GM12878 (cell line): Measurements from ENCODE around the gene COL2A1. TPM values are rescaled to one million over a fixed set of nuclear protein-coding genes. Genes with fewer than 3 reads are reported as not detected.

Experiments used
- ATAC-seq: fragments of 200-7000 bp; cut with Tn5 transposase; 3 replicates; pipeline ENCODE4 v1.9.1; 2020; ENCODE audit warnings: mild to moderate bottlenecking, moderate library complexity
- BruUV-seq: library from RNA; stranded (reverse); fragments of 400-500 nt; replicated peaks from 2 replicates; lab custom pipeline; 2021; lab: Mats Ljungman, UMichigan
- CTCF ChIA-PET: fragments of 300-600 bp; sonication (Branson Sonifier 250); formaldehyde crosslinking; extraction: SDS; loops from one replicate; lab custom pipeline; 2021; ENCODE audit warnings: inconsistent platforms; lab: Yijun Ruan, JAX
- POLR2A ChIA-PET: fragments of 350-600 bp; formaldehyde crosslinking; extraction: SDS; loops from one replicate; lab custom pipeline; 2021; ENCODE audit warnings: inconsistent platforms; lab: Charles Lee
- RAD21 ChIA-PET: fragments of 300-600 bp; sonication (Branson Sonifier 250); formaldehyde crosslinking; loops from one replicate; lab custom pipeline; 2023; ENCODE audit warnings: antibody characterized with exemption; ENCODE audit not compliant: unreplicated experiment; lab: Charles Lee
- SMC1A ChIA-PET: fragments of 300-600 bp; sonication (Branson Sonifier 250); formaldehyde crosslinking; loops from one replicate; lab custom pipeline; 2023; ENCODE audit not compliant: unreplicated experiment, uncharacterized antibody; lab: Charles Lee
- DNase-seq: peaks from one replicate; pipeline ENCODE4 v3.0.0-alpha.2; 2011; ENCODE audit warnings: low read depth, low spot score
- FAIRE-seq: peaks from 3 replicates; lab custom pipeline; 2011; peaks lifted over from hg19 to GRCh38; lab: Jason Lieb, UNC
- H2AFZ ChIP-seq: 2 replicates; pipeline ENCODE4 v1.6.0; 2011; ENCODE audit warnings: low read depth, low read length, control low read depth; ENCODE audit not compliant: control insufficient read depth
- H3K27ac ChIP-seq: 2 replicates; pipeline ENCODE4 v1.5.1; 2011; ENCODE audit warnings: control low read depth; ENCODE audit not compliant: control insufficient read depth, insufficient read depth
- H3K27me3 ChIP-seq, 2 experiments: replicated peaks in 1 of 2; 2 replicates each; pipeline versions ENCODE4 v1.6.0 to v1.6.1; 2011; ENCODE audit warnings: low read length in 1 of 2; ENCODE audit not compliant: control insufficient read depth in 2 of 2, insufficient read depth in 2 of 2
- H3K36me3 ChIP-seq, 2 experiments: 2 replicates each; pipeline ENCODE4 v1.5.1; 2011; ENCODE audit warnings: low read length in 1 of 2; ENCODE audit not compliant: control insufficient read depth in 2 of 2, insufficient read depth in 2 of 2
- H3K4me1 ChIP-seq: 2 replicates; pipeline ENCODE4 v1.6.1; 2011; ENCODE audit warnings: mild to moderate bottlenecking, low read length, moderate library complexity, mixed read lengths; ENCODE audit not compliant: control insufficient read depth, insufficient read depth
- H3K4me2 ChIP-seq: 2 replicates; pipeline ENCODE4 v1.6.0; 2011; ENCODE audit warnings: control low read depth; ENCODE audit not compliant: control insufficient read depth, insufficient read depth
- H3K4me3 ChIP-seq: fragments of 200-600 bp; sonication (generic); 2 replicates; pipeline ENCODE4 v1.5.1; 2016
- H3K79me2 ChIP-seq: 2 replicates; pipeline ENCODE4 v1.6.0; 2011; ENCODE audit warnings: low read length; ENCODE audit not compliant: control insufficient read depth, insufficient read depth
- H3K9ac ChIP-seq: 2 replicates; pipeline ENCODE4 v1.8.0; 2011; ENCODE audit warnings: low read length, control low read depth, mixed read lengths; ENCODE audit not compliant: control insufficient read depth, insufficient read depth
- H3K9me3 ChIP-seq: replicated peaks from 3 replicates; pipeline ENCODE4 v1.5.1; 2011; ENCODE audit warnings: mild to moderate bottlenecking, low read length; ENCODE audit not compliant: control insufficient read depth, insufficient read depth
- H4K20me1 ChIP-seq: 2 replicates; pipeline ENCODE4 v1.6.0; 2011; ENCODE audit not compliant: control insufficient read depth, insufficient read depth
- ASH2L ChIP-seq: fragments of 300-600, 200-600 bp; sonication (generic); IDR thresholded peaks from 2 replicates; pipeline ENCODE4 v1.6.1; 2017; ENCODE audit warnings: low read depth, mild to moderate bottlenecking, borderline replicate concordance
- PAX8 ChIP-seq: fragments of 450-650 bp; IDR thresholded peaks from 2 replicates; pipeline ENCODE4 v1.6.1; 2017; ENCODE audit warnings: mild to moderate bottlenecking, moderate library complexity
- RELB ChIP-seq: fragments of 450-650 bp; IDR thresholded peaks from 2 replicates; pipeline ENCODE4 v1.6.1; 2017; ENCODE audit warnings: low read depth, mild to moderate bottlenecking, moderate library complexity
- RFX5 ChIP-seq: IDR thresholded peaks from 2 replicates; pipeline ENCODE4 v1.6.1; 2011; ENCODE audit warnings: low read depth, low read length, improper control_type of control experiment
- SUPT20H ChIP-seq: IDR thresholded peaks from 2 replicates; pipeline ENCODE4 v1.6.1; 2011; ENCODE audit warnings: low read depth, mild to moderate bottlenecking, low read length, moderate library complexity, borderline replicate concordance; ENCODE audit not compliant: control insufficient read depth
- TCF12 ChIP-seq: IDR thresholded peaks from 2 replicates; pipeline ENCODE4 v1.6.1; 2011; ENCODE audit warnings: low read depth, mild to moderate bottlenecking, low read length
- ZBTB4 ChIP-seq: fragments of 450-650 bp; formaldehyde crosslinking; IDR thresholded peaks from 2 replicates; pipeline ENCODE4 v1.4.0; 2022; ENCODE audit warnings: mild to moderate bottlenecking, moderate library complexity
- WGBS: methylation state at CpG from one replicate; pipeline ENCODE4 v1.1.6; 2016; ENCODE audit warnings: low lambda C conversion rate; ENCODE audit not compliant: insufficient replicate concordance, insufficient coverage; ENCODE audit errors: missing lambda C conversion rate; 5-methylcytosine and 5-hydroxymethylcytosine counted together
- in situ Hi-C: fragments of 300-500 bp; cut with MboI; formaldehyde crosslinking; loops from 9 replicates; pipeline ENCODE4 v1.14.3; 2018; ENCODE audit warnings: mixed read lengths
- intact Hi-C: fragments of 100-400 bp; cut with micrococcal nuclease; formaldehyde crosslinking; loops from one replicate; pipeline ENCODE4 v1.14.2; 2022; ENCODE audit not compliant: unreplicated experiment
- polyA plus RNA-seq, 11 experiments: library from polyadenylated mRNA; depleted of rRNA in 4 of 11; unstranded in 6 of 11; stranded (reverse) in 5 of 11; fragments of >200 nt; fragmentation: Nextera tagmentation in 4 of 11; fragmentation: Illumina TruSeq in 1 of 11; extraction: Ambion mirVana in 4 of 11; extraction: Trizol in 1 of 11; gene quantifications; 1 replicate in 1 of 11; 2 replicates in 10 of 11; pipeline versions ENCODE4 v1.2.1 to v1.2.3, GENCODE V29; 2011 to 2016; ENCODE audit warnings: inconsistent platforms in 2 of 11, missing spikeins in 2 of 11, low read depth in 1 of 11
- total RNA-seq, 4 experiments: library from RNA; depleted of rRNA in 3 of 4; stranded (reverse); fragments of >200 nt in 3 of 4; fragmentation: Illumina TruSeq in 1 of 4; extraction: Trizol in 1 of 4; gene quantifications; 2 replicates each; pipeline versions ENCODE4 v1.2.1 to v1.2.3, GENCODE V29; 2013 to 2021
- TF ChIP-seq, protein P1 (sequence below): fragments of 450-650 bp; IDR thresholded peaks from 2 replicates; pipeline ENCODE4 v1.6.1; 2017; ENCODE audit warnings: mild to moderate bottlenecking, moderate library complexity

The COL2A1 gene
- total and polyA plus RNA-seq, 10 of the 15 experiments (the other 5 are each of a cell fraction or from before 2014, with no cell fraction given): 0.06 to 0.67 (median 0.19) TPM; not detected in 1

DNA sequence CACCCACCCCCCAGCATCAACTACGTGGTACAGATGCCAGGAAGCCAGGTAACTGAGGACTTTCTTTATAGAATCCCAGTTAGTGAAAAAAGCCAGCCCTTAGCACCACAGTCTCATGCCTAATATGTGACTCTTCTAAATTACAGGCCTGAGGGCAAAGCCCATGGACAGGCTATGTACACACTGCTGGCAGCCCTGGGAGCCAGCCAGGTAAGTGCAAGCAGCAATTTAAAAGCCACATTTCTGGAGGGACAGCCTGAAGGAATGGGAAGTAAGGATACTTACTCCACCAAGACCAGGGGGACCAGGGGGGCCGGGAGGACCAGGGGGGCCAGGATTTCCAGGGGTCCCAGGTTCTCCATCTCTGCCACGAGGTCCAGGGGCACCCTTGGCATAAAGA lies 7.0 kb downstream of the COL2A1 start:
- Histone ChIP-seq H3K27me3 (peaks cover 7 to 11% of the 10 kb centered on the region in 2 experiments; a peak in 3 of 4 replicates), H3K4me1 (no peaks in the 10 kb centered on the region), H3K36me3 (no peaks in the 10 kb centered on the region), H3K79me2 (no peaks in the 10 kb centered on the region), H4K20me1 (no peaks in the 10 kb centered on the region), H3K27ac (no peak overlapping the region), H2AFZ (no peak overlapping the region), H3K4me2 (no peak overlapping the region), H3K9me3 (no peaks in the 10 kb centered on the region)
- intact Hi-C loops: no loop called here
- CTCF ChIA-PET: no interaction called here
- ATAC-seq: no peak
- SMC1A ChIA-PET: no interaction called here
- in situ Hi-C loops: no loop called here
- POLR2A ChIA-PET: no interaction called here
- TF ChIP-seq RELB (no peak), PAX8 (no peak), SUPT20H (no peak), ZBTB4 (no peak), ASH2L (no peak), TCF12 (no peak), RFX5 (no peak)
- TF ChIP-seq, protein P1, sequence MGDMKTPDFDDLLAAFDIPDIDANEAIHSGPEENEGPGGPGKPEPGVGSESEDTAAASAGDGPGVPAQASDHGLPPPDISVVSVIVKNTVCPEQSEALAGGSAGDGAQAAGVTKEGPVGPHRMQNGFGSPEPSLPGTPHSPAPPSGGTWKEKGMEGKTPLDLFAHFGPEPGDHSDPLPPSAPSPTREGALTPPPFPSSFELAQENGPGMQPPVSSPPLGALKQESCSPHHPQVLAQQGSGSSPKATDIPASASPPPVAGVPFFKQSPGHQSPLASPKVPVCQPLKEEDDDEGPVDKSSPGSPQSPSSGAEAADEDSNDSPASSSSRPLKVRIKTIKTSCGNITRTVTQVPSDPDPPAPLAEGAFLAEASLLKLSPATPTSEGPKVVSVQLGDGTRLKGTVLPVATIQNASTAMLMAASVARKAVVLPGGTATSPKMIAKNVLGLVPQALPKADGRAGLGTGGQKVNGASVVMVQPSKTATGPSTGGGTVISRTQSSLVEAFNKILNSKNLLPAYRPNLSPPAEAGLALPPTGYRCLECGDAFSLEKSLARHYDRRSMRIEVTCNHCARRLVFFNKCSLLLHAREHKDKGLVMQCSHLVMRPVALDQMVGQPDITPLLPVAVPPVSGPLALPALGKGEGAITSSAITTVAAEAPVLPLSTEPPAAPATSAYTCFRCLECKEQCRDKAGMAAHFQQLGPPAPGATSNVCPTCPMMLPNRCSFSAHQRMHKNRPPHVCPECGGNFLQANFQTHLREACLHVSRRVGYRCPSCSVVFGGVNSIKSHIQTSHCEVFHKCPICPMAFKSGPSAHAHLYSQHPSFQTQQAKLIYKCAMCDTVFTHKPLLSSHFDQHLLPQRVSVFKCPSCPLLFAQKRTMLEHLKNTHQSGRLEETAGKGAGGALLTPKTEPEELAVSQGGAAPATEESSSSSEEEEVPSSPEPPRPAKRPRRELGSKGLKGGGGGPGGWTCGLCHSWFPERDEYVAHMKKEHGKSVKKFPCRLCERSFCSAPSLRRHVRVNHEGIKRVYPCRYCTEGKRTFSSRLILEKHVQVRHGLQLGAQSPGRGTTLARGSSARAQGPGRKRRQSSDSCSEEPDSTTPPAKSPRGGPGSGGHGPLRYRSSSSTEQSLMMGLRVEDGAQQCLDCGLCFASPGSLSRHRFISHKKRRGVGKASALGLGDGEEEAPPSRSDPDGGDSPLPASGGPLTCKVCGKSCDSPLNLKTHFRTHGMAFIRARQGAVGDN: no peak
- TF ChIP-seq, all 136 proteins: peak for 0
- no TSS peak for BruUV-seq
- no peak for FAIRE-seq
- no peak overlapping the region for H3K4me3 ChIP-seq
- H3K9ac ChIP-seq: no peak overlapping the region
- RAD21 ChIA-PET: no interaction called here
- WGBS: 2% methylated on average over 3 of the region's 3 CpGs
- no peak for DNase-seq
